Loucy (cell line): Measurements from ENCODE around the gene FMN1.

Source experiments
- CTCF ChIP-seq: fragments of 200-600 bp; sonication (generic); conservative IDR thresholded peaks from 2 replicates; pipeline ENCODE4 v1.5.1; 2014; ENCODE audit warnings: mild to moderate bottlenecking, antibody characterized with exemption, low read length
- EZH2phosphoT487 ChIP-seq: fragments of 200-600 bp; IDR thresholded peaks from 2 replicates; pipeline ENCODE4 v1.6.1; 2018; ENCODE audit warnings: antibody characterized with exemption, mild to moderate bottlenecking, moderate library complexity, borderline replicate concordance

GRCh38 chr15:32864841-32865240 is 329.7 kb downstream of the FMN1 start:
- TF ChIP-seq CTCF (no peak), EZH2phosphoT487 (no peak)
